ENCODE data around the gene FNDC3A.
"Not testable (repeated sequence)": the region's sequence is repeated elsewhere in the genome, so short reads cannot be mapped to it uniquely, and the experiment has no call there.

Gene FNDC3A

GRCh38 chr13:48976576-48977285 is 1.0 kb downstream of the FNDC3A start:
- no peak for DNase-seq (ENCODE audit: low spot score)
- FAIRE-seq: no peak

DNA sequence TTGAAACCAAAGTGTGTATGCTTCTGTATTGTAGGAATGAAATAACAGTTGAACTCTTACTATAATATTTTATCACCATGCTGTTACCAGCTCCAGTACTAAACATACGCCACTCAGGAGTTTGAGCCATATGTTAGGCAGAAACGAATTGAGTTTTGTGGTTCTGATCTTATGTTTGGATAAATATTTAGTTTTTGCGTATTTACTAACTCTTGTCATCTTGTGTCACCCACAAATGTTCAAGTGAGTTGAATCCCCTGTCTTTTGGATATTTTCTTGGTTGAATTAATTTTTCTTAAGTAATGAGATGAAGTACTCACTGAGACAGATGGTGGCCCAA is 1.5 kb downstream of the FNDC3A start:
- no peak for DNase-seq (ENCODE audit: low spot score)

DNA sequence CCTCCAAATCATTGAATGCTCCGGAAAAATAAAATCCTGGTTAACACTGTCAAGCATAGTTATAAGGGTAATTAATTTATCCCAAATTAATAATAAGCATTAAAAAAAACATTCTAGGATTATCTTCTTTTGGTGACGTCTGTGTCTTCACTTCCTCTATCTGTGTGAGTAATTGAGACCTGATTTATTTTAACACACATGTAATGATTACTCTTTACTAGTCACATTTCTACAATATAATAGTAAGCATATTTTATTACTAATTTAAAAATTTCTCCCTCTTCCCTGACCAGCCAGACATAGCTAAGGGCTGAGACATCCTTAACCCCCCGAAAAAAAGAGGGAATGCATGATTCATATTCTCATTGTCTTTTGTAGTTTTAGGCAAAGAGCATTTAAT is 2.3 kb downstream of the FNDC3A start:
- FAIRE-seq (no peak), DNase-seq (ENCODE audit: low spot score) (no peak)

More for the DNA sequence above, 1.5 kb downstream of the FNDC3A start:
- FAIRE-seq: no peak

GRCh38 chr13:48978942-48979601 is 3.4 kb downstream of the FNDC3A start:
- DNase-seq (ENCODE audit: low spot score) (no peak), FAIRE-seq (no peak)

- DNase-seq (ENCODE audit: low spot score) (no peak), FAIRE-seq (no peak)
Measured at GRCh38 chr13:48979892-48980291, 4.2 kb downstream of the FNDC3A start.

GRCh38 chr13:48983331-48983730 is 7.6 kb downstream of the FNDC3A start:
- no peak for FAIRE-seq
- no peak for DNase-seq (ENCODE audit: low spot score)

GRCh38 chr13:48985756-48986155 is 10.0 kb downstream of the FNDC3A start:
- DNase-seq (ENCODE audit: low spot score) (no peak), FAIRE-seq (no peak)

DNA sequence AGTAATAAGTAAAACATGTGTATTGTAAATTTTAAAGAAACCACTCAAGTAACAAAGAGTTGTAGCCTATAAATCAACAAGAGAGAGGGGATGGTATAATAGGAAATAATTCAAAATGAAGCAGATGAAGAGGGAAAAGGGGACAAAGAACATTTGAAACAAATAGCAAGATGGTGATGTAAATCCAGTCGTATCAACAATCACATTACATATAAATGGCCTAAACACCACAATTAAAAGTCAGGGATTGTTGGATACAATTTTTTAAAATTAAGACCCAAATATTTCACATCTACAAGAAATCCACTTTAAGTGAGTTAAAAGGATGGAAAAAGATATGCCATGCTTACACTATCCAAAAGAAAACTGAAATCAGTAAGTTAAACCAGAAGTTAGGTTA is 15.2 kb downstream of the FNDC3A start:
- no peak for FAIRE-seq
- no peak for DNase-seq (ENCODE audit: low spot score)

- DNase-seq (ENCODE audit: low spot score) (no peak), FAIRE-seq (no peak)
Measured at GRCh38 chr13:48993150-48993549, 17.4 kb downstream of the FNDC3A start.

DNA sequence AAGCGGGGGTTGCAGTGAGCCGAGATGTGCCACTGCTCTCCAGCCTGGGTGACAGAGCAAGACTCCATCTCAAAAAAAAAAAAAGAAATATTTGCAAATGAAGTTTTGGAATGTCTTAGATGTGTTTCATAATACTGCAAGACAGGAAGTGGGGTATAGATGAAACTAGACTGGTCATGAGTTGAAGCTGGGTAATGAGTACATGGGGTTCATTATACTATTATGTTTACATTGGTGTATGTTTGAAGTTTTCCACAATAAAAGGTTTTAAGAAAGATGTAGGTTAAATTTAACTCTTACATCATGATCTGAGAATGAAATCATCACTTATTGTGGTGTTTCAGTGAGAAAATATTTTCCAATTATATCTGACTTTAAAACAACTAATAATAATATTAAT is 19.0 kb downstream of the FNDC3A start:
- FAIRE-seq: no peak
- DNase-seq (ENCODE audit: low spot score): no peak

GRCh38 chr13:48998641-48999292 is 23.1 kb downstream of the FNDC3A start:
- DNase-seq (ENCODE audit: low spot score) (no peak), FAIRE-seq (no peak)

GRCh38 chr13:49000247-49000646 is 24.5 kb downstream of the FNDC3A start:
- no peak for FAIRE-seq
- no peak for DNase-seq (ENCODE audit: low spot score)

GRCh38 chr13:49018986-49019635 is 43.4 kb downstream of the FNDC3A start:
- not testable (repeated sequence) for FAIRE-seq; DNase-seq (ENCODE audit: low spot score)

GRCh38 chr13:49020328-49020727 is 44.6 kb downstream of the FNDC3A start:
- no peak for DNase-seq (ENCODE audit: low spot score)

GRCh38 chr13:49020940-49021553 is 45.3 kb downstream of the FNDC3A start:
- no peak for FAIRE-seq
- DNase-seq (ENCODE audit: low spot score): no peak

More at GRCh38 chr13:49020328-49020727, 44.6 kb downstream of the FNDC3A start:
- FAIRE-seq: no peak

GRCh38 chr13:49021953-49022352 is 46.2 kb downstream of the FNDC3A start:
- DNase-seq (ENCODE audit: low spot score) (no peak), FAIRE-seq (no peak)

GRCh38 chr13:49022472-49023144 is 46.9 kb downstream of the FNDC3A start:
- DNase-seq (ENCODE audit: low spot score) (no peak), FAIRE-seq (no peak)

DNA sequence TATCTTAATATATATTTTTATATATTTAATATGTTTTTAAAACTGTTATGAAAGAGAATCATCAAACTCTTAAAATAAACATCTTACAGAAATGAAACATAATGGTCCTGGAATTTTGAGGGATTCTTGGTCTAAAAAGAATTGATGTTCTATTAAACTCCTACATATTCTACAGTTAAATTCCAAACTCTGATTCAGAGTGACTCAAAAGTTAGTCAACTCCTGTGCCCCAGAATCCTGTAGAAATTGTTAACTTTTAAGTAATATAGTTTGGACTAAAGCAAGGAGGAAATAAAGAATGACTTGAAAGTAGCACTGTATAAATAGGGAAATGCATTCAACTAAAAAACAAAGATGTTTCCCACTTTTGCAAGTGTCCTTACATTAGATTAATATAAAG is 47.7 kb downstream of the FNDC3A start:
- FAIRE-seq: no peak
- DNase-seq (ENCODE audit: low spot score): peak; percentile 4

DNA sequence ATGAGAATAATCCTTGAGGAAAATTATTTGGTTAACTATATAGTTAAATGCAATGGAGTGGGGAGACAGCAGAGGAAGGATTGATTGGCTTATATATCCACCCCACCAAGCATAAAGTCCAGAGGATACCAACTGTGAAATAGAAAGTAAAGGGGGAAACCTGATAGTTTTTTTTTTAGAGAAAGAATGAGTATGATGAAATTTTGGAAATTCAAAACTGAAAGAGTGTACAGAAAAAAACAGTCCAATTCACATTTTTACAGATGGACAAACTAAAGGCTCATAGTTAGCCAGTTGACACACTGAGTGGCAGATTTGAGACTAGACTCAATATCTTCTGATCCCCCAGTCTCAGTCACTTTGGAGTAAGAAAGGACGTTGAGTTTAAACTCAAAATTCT is 51.1 kb downstream of the FNDC3A start:
- DNase-seq (ENCODE audit: low spot score) (no peak), FAIRE-seq (no peak)

DNA sequence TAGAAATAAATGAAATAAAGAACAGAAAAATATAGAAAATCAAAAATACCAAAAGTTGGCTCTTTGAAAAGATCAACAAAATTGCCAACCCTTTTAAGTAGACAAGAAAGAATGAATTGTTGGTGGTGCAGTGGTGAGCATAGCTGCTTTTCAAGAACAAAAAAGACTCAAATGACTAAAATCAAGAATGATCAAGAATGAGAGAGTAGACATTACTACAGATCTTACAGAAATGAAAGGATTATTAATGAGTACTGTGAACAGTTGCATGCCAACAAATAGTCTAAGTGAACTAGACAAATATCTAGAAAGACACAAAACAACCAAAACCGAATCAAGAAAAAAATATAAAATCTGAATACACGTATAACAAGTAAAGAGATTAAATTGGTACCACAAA is 53.9 kb downstream of the FNDC3A start:
- FAIRE-seq (no peak), DNase-seq (ENCODE audit: low spot score) (no peak)

- FAIRE-seq (no peak), DNase-seq (ENCODE audit: low spot score) (no peak)
Measured at GRCh38 chr13:49030213-49030612, 54.5 kb downstream of the FNDC3A start.
